ENCODE measurements around the gene SHISA9. TPM values are rescaled to one million over a fixed set of nuclear protein-coding genes. Genes with fewer than 3 reads are reported as not detected.
A peak's percentile ranks its signal among the peaks of the same experiment; 100 is the strongest.
"Not testable (repeated sequence)": the region's sequence is repeated elsewhere in the genome, so short reads cannot be mapped to it uniquely, and the experiment has no call there.

SHISA9 gene
- polyA plus RNA-seq, 2 of the 4 experiments (the other 2 are of a cell fraction) = 0.16 TPM; not detected in 1

- TF ChIP-seq HMGXB4 (CRISPR knock-in tag; IDR thresholded peaks at IDR 0.05; ENCODE audit: borderline replicate concordance) (no peak), NFE2L2 (conservative IDR thresholded peaks at IDR 0.05; ENCODE audit: low read length) (no peak), FOSL2 (IDR thresholded peaks at IDR 0.05) (no peak), FOSL2 (CRISPR knock-in tag; IDR thresholded peaks at IDR 0.05) (no peak), HOXA7 (CRISPR knock-in tag; IDR thresholded peaks at IDR 0.05) (no peak), ZSCAN20 (CRISPR knock-in tag; IDR thresholded peaks at IDR 0.05) (no peak), EP300 (IDR thresholded peaks at IDR 0.05) (no peak), RFX5 (IDR thresholded peaks at IDR 0.05) (no peak)
These were observed 19.3 kb downstream of the SHISA9 start (continued) for GRCh38 chr16:12920739-12921138.

GRCh38 chr16:12923640-12924039, 22.2 kb downstream of the SHISA9 start:
- H3K4me3 ChIP-seq; FAIRE-seq; ATAC-seq; H3K27ac ChIP-seq; H3K9me3 ChIP-seq; H3K4me1 ChIP-seq; H3K4me2 ChIP-seq; POLR2A ChIA-PET; DNase-seq (ENCODE audit: low read depth in 1 of 2, low spot score in 1 of 2): not testable (repeated sequence)
- 27% methylated on average over 6 of the region's 6 CpGs for WGBS (ENCODE audit: missing lambda C conversion rate)
- CTCF ChIA-PET = interaction anchor here (0.6 kb wide), 1 partner anchor 512 kb away, joined by 5 read pairs; no protein-coding TSS in a partner anchor

GRCh38 chr16:12925026-12925800, 23.8 kb downstream of the SHISA9 start:
- WGBS (ENCODE audit: missing lambda C conversion rate) = 20% methylated on average over 7 of the region's 7 CpGs
- POLR2A ChIA-PET = no interaction called here

GRCh38 chr16:12927591-12927990, 26.2 kb downstream of the SHISA9 start:
- FAIRE-seq = no peak
- Histone ChIP-seq H3K9me3 (no peaks in the 10 kb centered on the region), H3K4me2 (no peak overlapping the region), H3K4me3 (no peak overlapping the region), H3K4me1 (no peaks in the 10 kb centered on the region), H3K27ac (no peak overlapping the region)
- CTCF ChIA-PET = no interaction called here
- no peak for DNase-seq (ENCODE audit: low read depth in 1 of 2, low spot score in 1 of 2)
- TF ChIP-seq REST (IDR thresholded peaks at IDR 0.05) (peak; percentile 66; the same call in 1 of the 2 replicates), ATOH8 (CRISPR knock-in tag; IDR thresholded peaks at IDR 0.05; ENCODE audit: low read depth) (no peak)
- POLR2A ChIA-PET = no interaction called here
- no peak for ATAC-seq
- WGBS (ENCODE audit: missing lambda C conversion rate) = 25% methylated on average over 3 of the region's 3 CpGs

More at GRCh38 chr16:12925026-12925800, 23.8 kb downstream of the SHISA9 start:
- Histone ChIP-seq H3K4me3 (no peak overlapping the region), H3K4me2 (no peak overlapping the region), H3K27ac (no peak overlapping the region), H3K9me3 (no peaks in the 10 kb centered on the region), H3K4me1 (no peaks in the 10 kb centered on the region)
- CTCF ChIA-PET = interaction anchor here (0.6 kb wide), 1 partner anchor 8 kb away, joined by 3 read pairs; no protein-coding TSS in a partner anchor
- FAIRE-seq (no peak), ATAC-seq (no peak), DNase-seq (ENCODE audit: low read depth in 1 of 2, low spot score in 1 of 2) (no peak)
- TF ChIP-seq FOSB (CRISPR knock-in tag; IDR thresholded peaks at IDR 0.05) (no peak), SMC3 (IDR thresholded peaks at IDR 0.05) (no peak), CBX8 (IDR thresholded peaks at IDR 0.05) (no peak), RARB (CRISPR knock-in tag; IDR thresholded peaks at IDR 0.05) (no peak), ATOH8 (CRISPR knock-in tag; IDR thresholded peaks at IDR 0.05; ENCODE audit: low read depth) (no peak), JUN (IDR thresholded peaks at IDR 0.05) (no peak), MAZ (IDR thresholded peaks at IDR 0.05; ENCODE audit: borderline replicate concordance, low read depth, low read length) (no peak), BCL3 (IDR thresholded peaks at IDR 0.05) (no peak)

All from A549 (cell line).